Sigmoid colon (tissue), 7 donors: ENCODE measurements around the gene FAR2. TPM values are rescaled to one million over a fixed set of nuclear protein-coding genes. Genes with fewer than 3 reads are reported as not detected.
A peak's percentile ranks its signal among the peaks of the same experiment; 100 is the strongest.

ENCODE experiments used
- DNase-seq: peaks from one replicate; pipeline ENCODE4 v3.0.0-alpha.2; 2019
- H3K27ac ChIP-seq, 4 donors: fragments of 200-600 bp; sonication (generic); one replicate each; pipeline ENCODE4 v1.5.1; 2016 to 2019; ENCODE audit warnings: mild to moderate bottlenecking in 1 of 4
- H3K27me3 ChIP-seq, 3 donors: fragments of 200-600 bp; sonication (generic); one replicate each; pipeline ENCODE4 v1.5.1; 2019; ENCODE audit warnings: mild to moderate bottlenecking in 1 of 3
- H3K36me3 ChIP-seq, 4 donors: fragments of 200-600 bp; sonication (generic); one replicate each; pipeline ENCODE4 v1.5.1; 2016 to 2019
- H3K4me1 ChIP-seq, 4 donors: fragments of 200-600 bp; sonication (generic); one replicate each; pipeline ENCODE4 v1.5.1; 2017 to 2019
- H3K4me3 ChIP-seq, 4 donors: fragments of 200-600 bp; sonication (generic); one replicate each; pipeline ENCODE4 v1.5.1; 2017 to 2019; ENCODE audit warnings: mild to moderate bottlenecking in 2 of 4, moderate library complexity in 1 of 4
- H3K9me3 ChIP-seq, 4 donors: fragments of 200-600 bp in 3 of 4; sonication (generic) in 3 of 4; one replicate each; pipeline versions ENCODE4 v1.5.1 to v1.6.1; 2013 to 2019
- CTCF ChIP-seq, 4 experiments: fragments of 450-650 bp in 3 of 4; fragments of 200-600 bp in 1 of 4; IDR thresholded peaks; one replicate each; pipeline ENCODE4 v1.5.1; 2016 to 2019; ENCODE audit warnings: antibody characterized with exemption in 4 of 4, mild to moderate bottlenecking in 3 of 4, moderate library complexity in 2 of 4
- EP300 ChIP-seq, 4 donors: sonication (generic); formaldehyde crosslinking; IDR thresholded peaks; one replicate each; pipeline ENCODE4 v1.6.1; 2017; ENCODE audit warnings: antibody characterized with exemption in 4 of 4
- POLR2A ChIP-seq, 2 donors: fragments of 450-650 bp; IDR thresholded peaks; one replicate each; pipeline ENCODE4 v1.6.1; 2016; ENCODE audit warnings: antibody characterized with exemption in 2 of 2, mild to moderate bottlenecking in 2 of 2, moderate library complexity in 2 of 2
- POLR2AphosphoS5 ChIP-seq, 4 donors: sonication (generic); formaldehyde crosslinking; IDR thresholded peaks; one replicate each; pipeline ENCODE4 v1.6.1; 2017; ENCODE audit warnings: antibody characterized with exemption in 4 of 4
- WGBS, 2 donors: extraction: QIAGEN DNeasy Blood & Tissue Kit; methylation state at CpG; one replicate each; pipeline ENCODE4 v1.1.7; 2013; 5-methylcytosine and 5-hydroxymethylcytosine counted together
- intact Hi-C: fragments of 100-400 bp; cut with DNase I; formaldehyde crosslinking; loops from one replicate; pipeline ENCODE4 v1.15.1; 2023
- polyA plus RNA-seq, 3 donors: library from polyadenylated mRNA; stranded (reverse); fragments of 200-250 nt; gene quantifications; one replicate each; pipeline ENCODE4 v1.2.3, GENCODE V29; 2013
- total RNA-seq, 4 donors: library from RNA; depleted of rRNA; stranded (reverse); fragments of >200 nt; gene quantifications; one replicate each; pipeline ENCODE4 v1.1.0, GENCODE V29; 2016
- donor health status: healthy with polysubstance abuse.
- donor health status: Bipolar disorder and iron deficiency.
- donor health status: healthy.

The FAR2 gene
- total and polyA plus RNA-seq, 7 donors: 11.1 to 46.7 (median 13.0) TPM

GRCh38 chr12:29317556-29318363 is 168.7 kb downstream of the FAR2 start:
- H3K27me3 ChIP-seq: no peaks in the 10 kb centered on the region
- H3K36me3 ChIP-seq: peaks cover 0 to 2% (median 0%) of the 10 kb centered on the region in 4 donors
- intact Hi-C loops: loop anchor here (5.0 kb wide), 2 partner anchors 170 to 245 kb away; partner anchors contain the start of gene FAR2
- DNase-seq: no peak
- WGBS, 2 donors: 20 to 31% methylated on average over 8 of the region's 8 CpGs
- no peaks in the 10 kb centered on the region for H3K9me3 ChIP-seq
- H3K27ac ChIP-seq: no peak overlapping the region
- peaks cover 0 to 11% (median 3%) of the 10 kb centered on the region in 4 donors for H3K4me1 ChIP-seq
- no peak overlapping the region for H3K4me3 ChIP-seq
- TF ChIP-seq CTCF (IDR thresholded peaks at IDR 0.05) (peak; percentile 43 to 66 (median 48)), POLR2A (IDR thresholded peaks at IDR 0.05) (no peak), POLR2AphosphoS5 (IDR thresholded peaks at IDR 0.05) (peak in 2 of 4 donors; percentile 32 to 46)

GRCh38 chr12:29320295-29321085 is 171.4 kb downstream of the FAR2 start:
- Histone ChIP-seq H3K27ac (no peak overlapping the region), H3K36me3 (peaks cover 0 to 9% (median 0%) of the 10 kb centered on the region in 4 donors), H3K4me3 (no peak overlapping the region), H3K4me1 (peaks cover 0 to 11% (median 3%) of the 10 kb centered on the region in 4 donors), H3K9me3 (no peaks in the 10 kb centered on the region), H3K27me3 (no peaks in the 10 kb centered on the region)
- 90 to 91% methylated on average over 2 of the region's 2 CpGs for WGBS, 2 donors
- no peak for TF ChIP-seq POLR2AphosphoS5 (IDR thresholded peaks at IDR 0.05)
- no peak for TF ChIP-seq POLR2A (IDR thresholded peaks at IDR 0.05)
- TF ChIP-seq EP300 (IDR thresholded peaks at IDR 0.05): no peak
- no peak for TF ChIP-seq CTCF (IDR thresholded peaks at IDR 0.05)
- no peak for DNase-seq
- intact Hi-C loops: no loop called here

- Histone ChIP-seq H3K4me1 (peaks cover 0 to 7% (median 3%) of the 10 kb centered on the region in 4 donors), H3K27me3 (no peaks in the 10 kb centered on the region), H3K9me3 (no peaks in the 10 kb centered on the region), H3K36me3 (peaks cover 0 to 9% (median 0%) of the 10 kb centered on the region in 4 donors), H3K27ac (no peak overlapping the region), H3K4me3 (no peak overlapping the region)
- intact Hi-C loops: no loop called here
- TF ChIP-seq EP300 (IDR thresholded peaks at IDR 0.05) (no peak), CTCF (IDR thresholded peaks at IDR 0.05) (no peak), POLR2AphosphoS5 (IDR thresholded peaks at IDR 0.05) (no peak), POLR2A (IDR thresholded peaks at IDR 0.05) (no peak)
- no peak for DNase-seq
- 48 to 84% methylated on average over 3 of the region's 3 CpGs for WGBS, 2 donors
These were observed 173.1 kb downstream of the FAR2 start for GRCh38 chr12:29322157-29322556.

GRCh38 chr12:29329411-29329810 is 180.3 kb downstream of the FAR2 start:
- H3K27ac ChIP-seq: no peak overlapping the region
- 94 to 97% methylated on average over 1 of the region's 1 CpG for WGBS, 2 donors

More at GRCh38 chr12:29329411-29329810, 180.3 kb downstream of the FAR2 start:
- Histone ChIP-seq H3K9me3 (no peaks in the 10 kb centered on the region), H3K4me3 (no peak overlapping the region), H3K27me3 (no peaks in the 10 kb centered on the region), H3K4me1 (no peaks in the 10 kb centered on the region), H3K36me3 (peaks cover 0 to 10% (median 0%) of the 10 kb centered on the region in 4 donors)
- TF ChIP-seq EP300 (IDR thresholded peaks at IDR 0.05): no peak
- TF ChIP-seq CTCF (IDR thresholded peaks at IDR 0.05): no peak
- TF ChIP-seq POLR2A (IDR thresholded peaks at IDR 0.05): no peak
- no peak for TF ChIP-seq POLR2AphosphoS5 (IDR thresholded peaks at IDR 0.05)
- no peak for DNase-seq
- intact Hi-C loops: no loop called here
